ENCODE data around the gene MAST2. TPM values are rescaled to one million over a fixed set of nuclear protein-coding genes. Genes with fewer than 3 reads are reported as not detected.
A peak's percentile ranks its signal among the peaks of the same experiment; 100 is the strongest.
"Not testable (repeated sequence)": the region's sequence is repeated elsewhere in the genome, so short reads cannot be mapped to it uniquely, and the experiment has no call there.

The MAST2 gene
- total RNA-seq, 6 donors from 2014 or later = 16.0 to 77.8 (median 26.4) TPM

DNA sequence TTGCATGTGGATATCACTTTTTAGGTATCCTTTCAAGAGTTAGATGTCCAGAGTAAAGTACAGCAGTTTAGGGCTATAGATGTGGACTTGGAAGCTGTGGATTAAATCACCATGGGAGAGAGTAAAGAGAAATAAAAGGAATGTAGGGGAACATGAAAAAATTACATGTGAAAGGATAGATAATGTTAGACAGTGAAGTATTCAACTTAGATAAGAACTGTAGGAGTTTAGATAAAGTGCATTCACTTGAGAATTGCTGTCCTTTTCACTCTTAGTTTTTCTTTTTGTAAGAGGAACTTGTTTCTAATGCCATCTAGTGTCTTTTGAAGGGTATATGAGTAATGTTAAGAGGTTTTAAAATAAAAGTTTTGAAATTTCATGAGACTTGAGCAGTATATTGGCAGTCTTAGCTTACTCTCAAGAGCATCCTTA, 40.1 kb downstream of the MAST2 start:
- no peaks in the 10 kb centered on the region for H3K27me3 ChIP-seq
- TF ChIP-seq, protein P1, sequence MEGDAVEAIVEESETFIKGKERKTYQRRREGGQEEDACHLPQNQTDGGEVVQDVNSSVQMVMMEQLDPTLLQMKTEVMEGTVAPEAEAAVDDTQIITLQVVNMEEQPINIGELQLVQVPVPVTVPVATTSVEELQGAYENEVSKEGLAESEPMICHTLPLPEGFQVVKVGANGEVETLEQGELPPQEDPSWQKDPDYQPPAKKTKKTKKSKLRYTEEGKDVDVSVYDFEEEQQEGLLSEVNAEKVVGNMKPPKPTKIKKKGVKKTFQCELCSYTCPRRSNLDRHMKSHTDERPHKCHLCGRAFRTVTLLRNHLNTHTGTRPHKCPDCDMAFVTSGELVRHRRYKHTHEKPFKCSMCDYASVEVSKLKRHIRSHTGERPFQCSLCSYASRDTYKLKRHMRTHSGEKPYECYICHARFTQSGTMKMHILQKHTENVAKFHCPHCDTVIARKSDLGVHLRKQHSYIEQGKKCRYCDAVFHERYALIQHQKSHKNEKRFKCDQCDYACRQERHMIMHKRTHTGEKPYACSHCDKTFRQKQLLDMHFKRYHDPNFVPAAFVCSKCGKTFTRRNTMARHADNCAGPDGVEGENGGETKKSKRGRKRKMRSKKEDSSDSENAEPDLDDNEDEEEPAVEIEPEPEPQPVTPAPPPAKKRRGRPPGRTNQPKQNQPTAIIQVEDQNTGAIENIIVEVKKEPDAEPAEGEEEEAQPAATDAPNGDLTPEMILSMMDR (IDR thresholded peaks at IDR 0.05) = no peak
- no peak for TF ChIP-seq POLR2AphosphoS5 (IDR thresholded peaks at IDR 0.05)
- no peak for TF ChIP-seq EP300 (IDR thresholded peaks at IDR 0.05)
- TF ChIP-seq POLR2A (IDR thresholded peaks at IDR 0.05) = no peak
- H3K4me3 ChIP-seq = no peak overlapping the region
- no peaks in the 10 kb centered on the region for H3K36me3 ChIP-seq
- DNase-seq (no peak), ATAC-seq (ENCODE audit: low FRiP score in 2 of 2) (peak; percentile 63)
- H3K27ac ChIP-seq = no peak overlapping the region
- no peaks in the 10 kb centered on the region for H3K9me3 ChIP-seq
- H3K4me1 ChIP-seq = peaks cover 0 to 12% (median 0%) of the 10 kb centered on the region in 4 donors

- not testable (repeated sequence) for H3K36me3 ChIP-seq, H3K9me3 ChIP-seq, H3K4me3 ChIP-seq, H3K27me3 ChIP-seq, H3K27ac ChIP-seq
- DNase-seq = peak in 1 of 2 donors; percentile 56
- 63 to 74% methylated on average over 4 of the region's 4 CpGs for WGBS, 2 donors
- peaks cover 0 to 12% (median 0%) of the 10 kb centered on the region in 4 donors for H3K4me1 ChIP-seq
- ATAC-seq (ENCODE audit: low FRiP score in 2 of 2) = peak in 1 of 2 donors; percentile 74
Measured at GRCh38 chr1:45844000-45844399, 40.6 kb downstream of the MAST2 start.

DNA sequence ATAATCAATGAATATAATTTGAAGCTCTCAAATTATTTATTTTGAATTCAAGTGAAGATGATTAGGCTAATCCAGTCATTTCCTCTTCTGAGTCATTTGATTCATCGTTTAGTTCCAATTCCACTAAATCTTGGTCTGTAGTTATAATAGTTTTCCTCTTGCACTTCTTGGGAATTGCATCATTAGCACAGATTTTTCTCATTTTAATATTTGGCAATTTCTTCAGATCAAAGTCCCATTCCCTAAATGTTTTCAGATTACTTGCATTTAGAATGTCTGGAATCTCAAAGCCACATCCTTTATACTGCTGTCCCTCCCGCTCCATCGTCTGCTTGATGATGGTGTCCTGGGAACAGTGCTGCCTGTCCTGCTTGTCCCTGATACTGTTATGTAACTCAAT, 43.5 kb downstream of the MAST2 start:
- Histone ChIP-seq H3K27ac (no peak overlapping the region), H3K9me3 (no peaks in the 10 kb centered on the region), H3K4me1 (peaks cover 0 to 12% (median 0%) of the 10 kb centered on the region in 4 donors), H3K36me3 (no peaks in the 10 kb centered on the region), H3K4me3 (no peak overlapping the region), H3K27me3 (no peaks in the 10 kb centered on the region)
- no peak for TF ChIP-seq POLR2AphosphoS5 (IDR thresholded peaks at IDR 0.05)
- TF ChIP-seq POLR2A (IDR thresholded peaks at IDR 0.05) = no peak
- TF ChIP-seq EP300 (IDR thresholded peaks at IDR 0.05) = no peak
- TF ChIP-seq, protein P1 (IDR thresholded peaks at IDR 0.05) = no peak
- WGBS, 2 donors = 73 to 75% methylated on average over 3 of the region's 3 CpGs
- DNase-seq (no peak), ATAC-seq (ENCODE audit: low FRiP score in 2 of 2) (peak in 1 of 2 donors; percentile 75)

- no peak for ATAC-seq (ENCODE audit: low FRiP score in 2 of 2)
- no peak for TF ChIP-seq EP300 (IDR thresholded peaks at IDR 0.05)
- no peak for TF ChIP-seq POLR2AphosphoS5 (IDR thresholded peaks at IDR 0.05)
- no peak for TF ChIP-seq POLR2A (IDR thresholded peaks at IDR 0.05)
- TF ChIP-seq, protein P1 (IDR thresholded peaks at IDR 0.05) = no peak
Measured at GRCh38 chr1:45848097-45848496, 44.7 kb downstream of the MAST2 start.

GRCh38 chr1:45848714-45849113, 45.3 kb downstream of the MAST2 start:
- H3K27ac ChIP-seq = no peak overlapping the region
- 96 to 98% methylated on average over 2 of the region's 2 CpGs for WGBS, 2 donors
- TF ChIP-seq POLR2A (IDR thresholded peaks at IDR 0.05) (no peak), POLR2AphosphoS5 (IDR thresholded peaks at IDR 0.05) (no peak), EP300 (IDR thresholded peaks at IDR 0.05) (no peak)
- TF ChIP-seq, protein P1 (IDR thresholded peaks at IDR 0.05) = no peak
- no peaks in the 10 kb centered on the region for H3K9me3 ChIP-seq
- ATAC-seq (ENCODE audit: low FRiP score in 2 of 2) (no peak), DNase-seq (no peak)
- no peaks in the 10 kb centered on the region for H3K27me3 ChIP-seq
- no peaks in the 10 kb centered on the region for H3K36me3 ChIP-seq
- no peak overlapping the region for H3K4me3 ChIP-seq
- H3K4me1 ChIP-seq = peaks cover 0 to 6% (median 0%) of the 10 kb centered on the region in 4 donors

More at GRCh38 chr1:45848097-45848496, 44.7 kb downstream of the MAST2 start:
- Histone ChIP-seq H3K9me3 (no peaks in the 10 kb centered on the region), H3K27me3 (no peaks in the 10 kb centered on the region), H3K27ac (no peak overlapping the region), H3K4me1 (peaks cover 0 to 12% (median 0%) of the 10 kb centered on the region in 4 donors), H3K36me3 (no peaks in the 10 kb centered on the region), H3K4me3 (no peak overlapping the region)
- no peak for DNase-seq
- 84 to 89% methylated on average over 2 of the region's 2 CpGs for WGBS, 2 donors

Data from upper lobe of left lung (tissue), 6 donors.